Skeletal muscle tissue (tissue), 5 donors: ENCODE data around the gene NPSR1. TPM values are rescaled to one million over a fixed set of nuclear protein-coding genes. Genes with fewer than 3 reads are reported as not detected.
"Not testable (repeated sequence)": the region's sequence is repeated elsewhere in the genome, so short reads cannot be mapped to it uniquely, and the experiment has no call there.

Experiments
- H3K27ac ChIP-seq: one replicate; pipeline ENCODE4 v1.7.0; 2013; ENCODE audit warnings: mild to moderate bottlenecking, low read depth, low read length, inconsistent platforms
- H3K27me3 ChIP-seq, 3 donors: one replicate each; pipeline ENCODE4 v1.7.0; 2013; ENCODE audit warnings: low read length in 3 of 3; ENCODE audit not compliant: control insufficient read depth in 3 of 3, insufficient read depth in 3 of 3
- H3K36me3 ChIP-seq, 3 donors: one replicate each; pipeline ENCODE4 v1.7.0; 2013; ENCODE audit warnings: low read length in 3 of 3; ENCODE audit not compliant: control insufficient read depth in 3 of 3, insufficient read depth in 3 of 3
- H3K4me1 ChIP-seq, 3 donors: one replicate each; pipeline ENCODE4 v1.7.0; 2013; ENCODE audit warnings: low read length in 3 of 3, mild to moderate bottlenecking in 3 of 3; ENCODE audit not compliant: control insufficient read depth in 3 of 3, insufficient read depth in 3 of 3
- H3K4me3 ChIP-seq, 3 donors: one replicate each; pipeline ENCODE4 v1.7.0; 2013; ENCODE audit warnings: low read length in 3 of 3
- H3K9ac ChIP-seq, 3 donors: one replicate each; pipeline ENCODE4 v1.7.0; 2013; ENCODE audit warnings: low read length in 3 of 3, mild to moderate bottlenecking in 3 of 3, moderate library complexity in 2 of 3, low read depth in 1 of 3
- H3K9me3 ChIP-seq, 3 donors: one replicate each; pipeline ENCODE4 v1.7.0; 2013; ENCODE audit warnings: low read length in 3 of 3; ENCODE audit not compliant: control insufficient read depth in 3 of 3
- small RNA-seq: library from RNA; depleted of rRNA; stranded (forward); fragments of <200 nt; gene quantifications from one replicate; pipeline ENCODE3, GENCODE V24; 2014
- total RNA-seq: library from RNA; depleted of rRNA; stranded (reverse); fragments of >200 nt; gene quantifications from one replicate; pipeline ENCODE4 v1.2.3, GENCODE V29; 2014
- donor health status: Osteomylitis.

NPSR1 gene
- total RNA-seq, 1 donor from 2014 or later, result 1.6 TPM

GRCh38 chr7:34878944-34879735 is 221.1 kb downstream of the NPSR1 start:
- H3K4me3 ChIP-seq, H3K36me3 ChIP-seq, H3K4me1 ChIP-seq, H3K9me3 ChIP-seq, H3K27me3 ChIP-seq, H3K27ac ChIP-seq, H3K9ac ChIP-seq: not testable (repeated sequence)

- no peak overlapping the region for H3K27ac ChIP-seq
- H3K4me3 ChIP-seq, result no peak overlapping the region
- no peaks in the 10 kb centered on the region for H3K36me3 ChIP-seq
- no peaks in the 10 kb centered on the region for H3K27me3 ChIP-seq
- peaks cover 0 to 5% (median 3%) of the 10 kb centered on the region in 3 donors for H3K9me3 ChIP-seq
- H3K9ac ChIP-seq, result no peak overlapping the region
- H3K4me1 ChIP-seq, result no peaks in the 10 kb centered on the region
These were observed 221.9 kb downstream of the NPSR1 start for GRCh38 chr7:34879871-34880270.

GRCh38 chr7:34883855-34884254 is 225.8 kb downstream of the NPSR1 start:
- H3K36me3 ChIP-seq, H3K4me3 ChIP-seq, H3K4me1 ChIP-seq, H3K27me3 ChIP-seq, H3K9ac ChIP-seq, H3K9me3 ChIP-seq, H3K27ac ChIP-seq: not testable (repeated sequence)

- Histone ChIP-seq H3K9me3 (peaks cover 0 to 7% (median 5%) of the 10 kb centered on the region in 3 donors), H3K4me1 (no peaks in the 10 kb centered on the region), H3K4me3 (no peak overlapping the region), H3K9ac (no peak overlapping the region), H3K27ac (no peak overlapping the region), H3K27me3 (no peaks in the 10 kb centered on the region), H3K36me3 (no peaks in the 10 kb centered on the region)
These were observed 228.8 kb downstream of the NPSR1 start for GRCh38 chr7:34886856-34887255.

- H3K9me3 ChIP-seq, result peaks cover 0 to 4% (median 0%) of the 10 kb centered on the region in 3 donors
- H3K4me3 ChIP-seq, result no peak overlapping the region
- no peaks in the 10 kb centered on the region for H3K36me3 ChIP-seq
- H3K4me1 ChIP-seq, result no peaks in the 10 kb centered on the region
- H3K9ac ChIP-seq, result no peak overlapping the region
- no peak overlapping the region for H3K27ac ChIP-seq
- no peaks in the 10 kb centered on the region for H3K27me3 ChIP-seq
These were observed 231.9 kb downstream of the NPSR1 start for GRCh38 chr7:34889951-34890350.

GRCh38 chr7:34895202-34895601 is 237.2 kb downstream of the NPSR1 start:
- H3K4me1 ChIP-seq, result no peaks in the 10 kb centered on the region
- H3K36me3 ChIP-seq, result no peaks in the 10 kb centered on the region
- peaks cover 0 to 4% (median 3%) of the 10 kb centered on the region in 3 donors for H3K9me3 ChIP-seq
- no peak overlapping the region for H3K4me3 ChIP-seq
- no peak overlapping the region for H3K27ac ChIP-seq
- no peaks in the 10 kb centered on the region for H3K27me3 ChIP-seq
- no peak overlapping the region for H3K9ac ChIP-seq

Small RNA genes within 50 kb of the gene (small RNA-seq; reads per million reads assigned to genes)
- not detected for gene RF00322
- gene RN7SL132P, result not detected
